ENCODE measurements around the gene FOXD2.

FOXD2 gene

DNA sequence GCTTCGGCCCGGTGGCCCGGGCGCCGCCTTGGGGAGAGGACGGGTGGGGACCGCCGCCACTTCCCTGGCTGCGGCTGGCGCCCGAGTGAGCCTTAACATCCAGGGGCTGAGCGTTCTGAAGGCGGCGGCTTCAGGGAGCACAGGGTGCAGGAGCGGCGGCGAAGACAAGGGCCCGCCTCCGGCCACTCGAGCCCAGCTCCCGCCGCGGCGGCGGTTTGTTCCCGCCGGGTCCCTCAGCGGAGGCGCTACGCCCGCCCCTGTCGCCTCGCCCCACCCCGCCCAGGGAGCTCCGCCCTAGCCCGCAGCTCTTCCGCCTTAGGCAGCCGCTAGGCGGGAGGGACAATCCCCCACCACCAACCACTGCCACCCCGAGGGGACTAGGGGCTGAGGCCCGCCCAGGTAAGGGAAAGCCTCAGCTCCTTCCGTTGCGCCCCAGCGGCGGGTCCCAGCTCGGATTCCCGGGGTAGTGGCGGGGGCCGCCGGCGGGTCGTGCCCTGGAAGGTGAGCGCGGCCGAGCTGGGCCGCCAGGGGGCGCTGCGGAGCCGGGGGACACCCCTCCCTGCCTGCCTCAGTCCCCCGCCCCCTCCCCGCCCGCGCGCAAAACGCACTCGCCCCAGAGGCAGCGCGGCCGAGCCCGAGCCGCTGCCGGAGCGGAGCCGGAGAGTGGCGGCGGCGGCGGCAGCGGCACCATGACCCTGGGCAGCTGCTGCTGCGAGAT lies at the start of gene FOXD2:
TSS of gene FOXD2 (plus strand) at position 598 of the 718 bp plus-strand sequence. CDS start at position 690, 92 bp downstream.
- DNase-seq (ENCODE audit: low read depth), result peak; percentile 91

DNA sequence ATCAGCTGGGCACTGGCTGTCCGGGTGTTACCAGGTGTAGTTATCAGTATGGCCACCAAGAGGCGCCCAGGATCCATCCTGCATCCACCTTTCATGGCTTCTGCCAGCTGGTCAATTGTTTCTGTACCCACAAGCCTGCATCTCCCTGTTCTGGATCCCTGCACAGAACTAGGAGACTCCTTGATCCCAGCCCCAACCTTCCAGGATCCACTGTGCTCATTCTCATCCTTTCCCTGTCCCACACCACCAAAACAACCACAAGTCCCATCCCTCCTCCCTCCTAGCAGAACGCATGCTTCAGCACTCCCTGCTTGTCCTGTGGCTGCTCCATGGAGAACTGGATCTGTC lies 49.0 kb upstream of the FOXD2 start:
- DNase-seq (ENCODE audit: low read depth), result peak; percentile 37

DNA sequence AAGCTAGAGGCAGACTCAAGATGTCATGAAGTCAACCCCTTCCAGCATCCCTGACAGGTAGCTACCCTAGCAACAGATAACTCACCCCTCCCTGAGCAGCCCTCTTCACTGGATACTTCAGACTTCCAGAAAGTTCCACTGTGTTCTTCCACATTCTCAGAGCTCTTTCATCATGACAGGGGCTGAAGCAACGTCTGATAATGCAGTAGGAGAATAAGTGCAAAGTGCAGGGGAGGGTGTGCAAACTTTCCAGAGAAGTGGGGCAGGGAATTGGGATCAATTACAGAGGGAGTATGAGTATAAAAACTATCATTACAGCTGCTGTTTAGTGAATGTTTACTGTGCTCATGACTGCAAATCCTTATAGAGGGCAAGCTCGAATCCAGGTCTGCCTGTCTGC lies 48.1 kb upstream of the FOXD2 start:
- DNase-seq (ENCODE audit: low read depth), result no peak

DNA sequence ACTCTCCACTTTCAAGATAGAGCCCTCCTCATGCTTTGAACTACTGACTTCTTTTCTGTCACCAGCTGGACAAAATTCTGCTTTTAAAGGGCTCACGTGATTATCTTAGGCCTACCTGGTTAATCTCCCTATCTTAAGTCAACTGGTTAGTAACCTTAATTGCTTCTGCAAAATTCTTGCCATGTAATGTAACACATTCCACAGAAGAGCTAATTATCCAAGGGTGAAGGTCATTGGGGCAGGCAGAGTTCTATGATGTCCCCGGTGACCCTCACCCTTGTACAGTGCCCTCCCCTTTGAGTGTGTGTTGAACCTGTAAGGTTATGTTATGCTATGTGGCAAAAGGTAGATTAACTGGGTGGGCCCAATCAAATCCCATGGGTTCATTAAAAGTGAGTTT lies 47.0 kb upstream of the FOXD2 start:
- no peak for DNase-seq (ENCODE audit: low read depth)

DNA sequence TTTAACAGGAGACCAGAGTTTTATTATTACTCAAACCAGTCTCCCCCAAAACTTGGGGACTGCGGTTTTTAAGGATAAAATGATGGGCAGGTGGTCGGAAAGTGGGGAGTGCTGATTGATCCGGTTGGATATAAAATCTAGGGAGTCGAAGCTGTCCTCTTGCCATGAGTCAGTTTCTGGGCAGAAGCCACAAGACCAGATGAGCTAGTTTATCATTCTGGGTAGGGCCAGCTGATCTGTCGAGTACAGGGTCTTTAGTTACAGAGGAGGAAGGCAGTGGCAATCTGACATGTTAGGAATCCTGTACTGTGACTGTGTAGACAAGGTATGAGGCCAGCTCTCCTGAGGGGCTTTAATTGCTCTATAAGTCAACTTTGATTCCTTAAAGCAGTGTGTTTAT lies 44.7 kb upstream of the FOXD2 start:
- no peak for DNase-seq (ENCODE audit: low read depth)

DNA sequence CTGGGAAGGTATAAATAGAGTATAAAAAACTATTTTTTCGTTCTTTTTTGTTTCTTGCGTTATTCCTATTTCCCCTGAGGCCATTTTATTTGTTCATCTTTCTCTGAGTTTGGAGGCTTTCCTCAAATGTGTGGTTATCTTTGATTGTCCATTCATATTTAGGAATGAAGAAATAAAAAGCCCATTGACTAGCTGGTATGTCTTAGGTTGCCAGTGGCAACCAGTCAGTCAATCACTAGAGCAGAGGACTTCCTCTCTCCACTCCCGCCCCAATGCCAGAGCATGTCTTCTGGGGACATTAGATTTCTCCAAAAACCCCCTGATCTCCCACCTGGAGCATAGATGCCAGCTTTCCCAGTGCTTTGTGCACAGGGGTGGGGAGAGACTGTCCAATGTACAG lies 42.4 kb upstream of the FOXD2 start:
- DNase-seq (ENCODE audit: low read depth), result no peak

DNA sequence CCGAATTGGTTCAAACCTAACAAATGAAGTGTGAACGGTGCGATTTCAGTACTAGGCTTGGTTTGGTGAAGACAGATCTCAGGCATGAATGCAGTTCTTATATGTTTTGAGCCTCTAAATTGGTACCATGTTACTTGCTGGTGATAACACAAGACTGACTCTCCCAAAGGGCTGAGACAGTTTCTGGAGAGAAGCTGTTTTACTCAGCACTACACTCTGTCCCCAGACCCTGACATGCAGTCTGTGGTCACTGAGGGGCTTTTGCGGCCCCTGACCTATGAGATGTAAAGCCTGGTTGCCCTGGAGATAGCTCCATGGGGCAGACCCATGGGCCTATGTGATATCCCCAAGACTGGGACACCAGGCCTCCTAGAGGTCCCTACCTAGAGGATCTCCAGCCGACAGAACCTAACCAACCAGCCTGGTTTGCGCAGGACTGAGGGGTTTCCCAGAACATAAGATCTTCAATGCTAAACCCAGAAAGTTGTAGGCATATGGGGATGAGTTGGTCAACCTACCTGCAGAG lies 41.1 kb upstream of the FOXD2 start:
- DNase-seq (ENCODE audit: low read depth), result no peak

DNA sequence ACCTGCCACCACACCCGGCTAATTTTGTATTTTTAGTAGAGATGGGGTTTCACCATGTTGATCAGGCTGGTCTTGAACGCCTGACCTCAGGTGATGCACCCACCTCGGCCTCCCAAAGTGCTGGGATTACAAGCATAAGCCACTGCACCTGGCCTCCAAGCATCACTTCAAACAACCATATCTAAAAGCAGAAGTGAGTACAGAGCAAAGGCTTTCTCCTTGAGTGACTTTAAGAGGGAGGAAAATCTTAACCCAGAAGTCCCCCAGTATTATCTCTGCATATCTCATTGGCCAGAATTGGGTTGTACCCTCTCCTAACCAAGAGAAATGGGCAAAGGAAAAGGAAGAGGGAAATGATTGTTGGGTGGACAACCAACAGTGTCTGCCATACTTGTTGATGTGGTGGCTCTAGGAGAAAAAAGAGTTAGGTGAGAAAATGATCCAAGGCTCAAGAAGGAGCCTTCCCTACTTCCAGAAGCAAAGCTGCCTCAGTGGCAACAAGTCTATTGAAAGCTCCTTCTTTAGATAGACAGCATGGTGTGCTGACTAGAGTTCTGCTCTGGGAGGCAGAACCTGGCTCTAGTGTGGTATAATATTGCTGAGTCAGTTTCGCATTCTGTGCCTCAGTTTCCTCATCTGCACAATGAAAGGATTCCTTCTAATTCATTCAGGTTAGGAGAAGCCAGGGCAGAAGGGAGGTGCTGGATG lies 38.6 kb upstream of the FOXD2 start:
- DNase-seq (ENCODE audit: low read depth), result no peak

DNA sequence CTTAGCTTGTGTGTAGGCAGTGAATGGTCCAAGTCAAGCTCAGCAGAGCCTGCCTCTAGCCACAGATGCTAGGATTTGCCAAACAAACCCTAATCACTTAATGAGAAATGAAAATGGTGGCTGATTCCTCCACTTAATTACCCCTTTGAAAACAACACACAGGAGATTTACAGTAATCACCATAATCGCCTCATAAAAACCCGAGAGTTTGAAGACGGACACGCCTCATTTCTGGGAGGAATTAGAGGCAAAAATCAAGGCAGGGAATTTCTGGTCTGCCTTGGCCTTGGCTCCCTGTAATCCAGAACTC lies 38.0 kb upstream of the FOXD2 start:
- no peak for DNase-seq (ENCODE audit: low read depth)

DNA sequence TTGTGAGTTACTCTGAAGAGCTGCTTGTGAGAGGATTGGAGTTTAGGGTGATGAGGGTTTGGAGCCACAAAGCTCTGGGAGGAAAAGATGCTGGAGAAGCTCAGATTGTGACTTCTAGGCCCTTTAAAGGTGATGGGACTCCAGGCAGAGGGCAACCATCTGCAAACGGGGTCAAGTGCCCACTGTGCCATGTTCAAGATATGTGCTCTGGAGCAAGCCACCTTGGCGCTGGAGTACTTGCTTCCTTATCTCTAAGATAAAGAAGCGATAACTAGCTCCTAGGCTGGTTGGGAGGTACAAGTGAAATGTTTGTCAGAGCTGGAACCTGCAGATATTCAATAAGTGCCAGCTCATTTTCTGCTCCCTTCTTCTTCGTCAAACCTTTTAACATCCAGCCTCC lies 36.1 kb upstream of the FOXD2 start:
- no peak for DNase-seq (ENCODE audit: low read depth)

DNA sequence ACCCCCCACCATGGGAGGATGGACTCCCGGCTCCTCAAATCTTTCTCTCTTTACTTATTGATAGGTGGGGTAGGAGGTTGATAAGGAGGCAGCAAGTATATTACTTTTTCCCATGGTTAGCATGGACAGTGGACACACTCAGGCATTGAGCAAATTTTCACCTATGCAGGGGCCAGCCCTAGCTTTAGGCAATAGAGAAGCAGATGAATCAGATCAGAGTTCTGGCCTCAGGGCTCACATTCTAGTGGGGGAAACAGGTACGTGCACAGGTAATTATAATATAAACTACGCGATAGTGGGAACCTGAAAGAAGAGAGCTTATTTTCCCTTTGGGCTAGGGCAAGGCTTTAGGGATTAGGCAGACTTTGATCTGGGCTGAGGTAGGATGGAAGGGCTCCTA lies 35.3 kb upstream of the FOXD2 start:
- no peak for DNase-seq (ENCODE audit: low read depth)

DNA sequence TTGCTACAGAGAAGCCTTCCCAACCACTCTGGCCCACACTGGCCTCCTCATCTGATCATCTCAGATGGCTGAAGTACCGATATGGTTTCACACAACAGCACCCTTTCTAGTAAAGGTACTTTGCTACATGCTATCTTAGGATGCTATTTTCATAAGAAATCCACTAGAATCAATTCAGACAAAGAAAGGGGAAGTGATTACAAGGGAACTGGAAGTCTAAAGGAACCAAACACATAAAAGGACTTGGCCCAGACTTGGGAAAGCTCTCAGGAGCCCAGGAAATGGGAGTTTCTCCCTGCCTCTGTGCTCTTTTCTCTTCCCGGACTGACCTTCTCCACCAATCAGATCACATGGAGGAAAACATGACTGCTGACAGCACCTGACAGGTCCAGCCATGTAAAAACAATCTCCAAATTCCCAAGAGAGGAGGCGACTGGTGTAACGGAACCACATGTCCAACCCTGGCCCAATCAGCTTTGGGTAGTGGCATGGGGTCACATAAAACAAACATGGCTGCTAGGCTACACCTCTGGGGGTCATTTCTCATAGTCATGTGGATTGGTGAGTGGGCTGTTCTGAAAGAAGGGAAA lies 34.4 kb upstream of the FOXD2 start:
- no peak for DNase-seq (ENCODE audit: low read depth)

DNA sequence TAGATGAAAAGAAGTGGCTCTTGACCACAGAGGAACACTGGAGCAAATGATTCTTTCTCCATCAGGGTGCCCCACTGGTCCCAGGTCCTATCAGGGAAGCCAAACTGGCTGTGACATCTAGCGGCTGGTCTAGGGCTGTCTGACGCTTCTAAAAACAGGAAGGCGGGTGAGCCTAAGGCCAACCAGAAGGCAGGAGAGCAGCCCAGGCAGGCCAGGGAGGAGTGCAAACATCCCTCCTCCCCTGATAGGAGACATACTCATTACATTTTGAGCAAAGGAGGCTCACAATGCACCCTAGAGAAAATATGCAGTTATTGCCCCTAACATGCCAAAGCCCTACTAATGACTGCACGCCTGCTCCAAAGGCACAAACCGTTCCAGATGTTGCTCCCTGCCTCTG lies 32.1 kb upstream of the FOXD2 start:
- no peak for DNase-seq (ENCODE audit: low read depth)

DNA sequence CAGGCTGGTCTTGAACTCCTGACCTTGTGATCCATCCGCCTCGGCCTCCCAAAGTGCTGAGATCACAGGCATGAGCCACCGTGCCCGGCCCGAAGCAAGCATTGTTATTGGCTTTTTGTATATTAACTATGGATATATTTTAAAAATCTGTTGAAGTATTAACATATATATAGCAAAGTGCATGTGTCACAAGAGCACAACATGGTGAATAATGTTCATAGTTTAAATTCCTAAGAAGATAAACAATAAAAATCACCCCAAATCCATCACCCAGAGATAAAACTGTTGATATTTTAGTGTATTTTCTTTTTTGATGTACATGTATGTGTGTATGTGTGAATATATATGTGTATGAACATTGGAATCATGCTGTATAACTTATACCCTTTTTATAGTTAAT lies 30.9 kb upstream of the FOXD2 start:
- DNase-seq (ENCODE audit: low read depth), result no peak

DNA sequence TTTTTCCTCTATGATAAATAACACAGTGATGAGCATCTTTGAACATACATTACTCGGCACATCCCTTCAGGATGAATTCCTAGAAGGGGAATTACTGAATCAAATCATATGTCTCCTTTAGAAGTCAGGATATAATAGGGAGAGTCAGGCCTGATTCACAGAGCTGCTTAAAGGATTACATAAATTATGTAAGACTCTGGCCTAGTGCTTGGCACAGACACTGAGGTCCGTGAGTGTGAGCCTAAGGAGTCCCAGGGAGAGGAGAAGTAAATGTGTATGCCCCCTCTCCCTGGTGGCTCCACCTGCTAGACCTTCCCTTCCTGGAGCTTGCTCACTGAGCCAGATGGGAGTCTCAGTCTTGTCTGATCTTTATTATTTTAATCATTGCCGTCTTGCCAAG lies 30.4 kb upstream of the FOXD2 start:
- DNase-seq (ENCODE audit: low read depth), result no peak

DNA sequence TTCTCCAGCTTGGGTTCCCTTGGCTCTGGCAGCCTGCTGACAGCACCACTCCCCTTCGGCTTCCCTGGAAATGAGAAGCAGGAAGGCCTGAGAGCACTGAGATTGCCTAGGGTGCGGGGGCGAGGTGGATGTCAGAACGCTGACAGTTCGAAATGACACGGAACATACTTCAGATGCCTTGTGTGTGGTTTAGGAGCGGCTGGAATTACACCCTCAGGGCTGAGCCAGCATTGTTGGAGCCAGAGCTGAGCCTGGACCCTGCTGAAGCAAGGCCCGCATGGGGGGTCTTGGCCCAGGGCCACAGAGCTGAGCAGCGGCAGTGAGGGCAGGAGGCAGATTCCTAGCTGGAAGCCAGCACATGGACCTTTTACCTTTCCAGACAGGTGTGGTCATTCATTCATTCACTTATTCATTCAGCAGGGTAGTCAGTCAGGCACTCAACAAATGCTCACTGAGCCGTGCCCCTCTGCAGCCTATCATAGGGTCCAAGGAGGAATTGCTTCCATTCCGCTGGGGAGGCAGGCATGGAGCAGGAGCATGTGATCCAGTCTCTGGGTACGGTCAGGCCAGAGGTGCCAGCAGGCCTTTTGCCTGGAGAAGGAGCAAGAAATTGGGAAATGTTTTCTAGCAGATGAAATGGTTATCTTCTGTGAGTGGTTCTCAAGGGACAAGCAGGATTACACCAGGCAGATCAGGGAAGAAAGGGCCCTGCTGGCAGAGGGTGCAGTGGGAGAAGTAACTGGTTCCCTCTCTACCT lies 28.4 kb upstream of the FOXD2 start:
- DNase-seq (ENCODE audit: low read depth), result no peak

DNA sequence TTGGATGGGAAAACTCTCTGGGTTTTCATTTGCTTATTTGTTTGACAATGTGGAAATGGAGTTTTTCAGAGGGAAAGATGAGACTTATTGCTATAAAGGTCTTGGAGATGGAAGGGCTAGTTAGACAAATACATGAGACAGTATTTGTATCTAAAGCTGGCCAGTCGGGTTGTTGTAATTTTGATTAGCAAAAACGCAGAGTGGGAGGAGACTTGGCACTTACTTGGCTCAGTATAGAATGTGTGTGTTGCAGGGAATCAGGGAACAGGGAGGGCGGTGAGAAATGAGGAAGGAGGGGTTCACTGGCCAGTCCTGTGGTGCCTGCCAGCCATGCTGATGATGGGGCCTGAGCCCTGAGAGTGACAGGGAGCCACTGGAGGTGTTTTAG lies 27.8 kb upstream of the FOXD2 start:
- DNase-seq (ENCODE audit: low read depth), result no peak

DNA sequence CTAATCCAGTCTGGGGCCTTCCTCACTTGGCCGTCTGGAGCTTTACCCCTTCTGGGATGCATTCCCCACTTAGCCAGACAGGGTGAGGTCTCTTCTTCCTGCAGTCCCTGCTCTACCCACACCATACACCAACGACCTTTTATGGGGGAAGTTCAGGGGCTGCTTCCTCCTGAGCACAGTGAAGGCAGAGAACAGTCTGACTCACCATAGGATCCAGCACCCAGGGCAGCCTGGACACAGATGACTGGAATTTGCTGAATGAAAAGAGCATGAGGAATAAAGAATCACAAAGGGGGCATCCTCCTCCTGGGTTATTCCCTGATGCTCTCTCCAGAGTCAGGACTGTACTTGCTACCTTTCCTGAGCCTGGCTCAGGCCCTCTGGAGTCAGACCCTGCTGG lies 26.4 kb upstream of the FOXD2 start:
- DNase-seq (ENCODE audit: low read depth), result no peak

DNA sequence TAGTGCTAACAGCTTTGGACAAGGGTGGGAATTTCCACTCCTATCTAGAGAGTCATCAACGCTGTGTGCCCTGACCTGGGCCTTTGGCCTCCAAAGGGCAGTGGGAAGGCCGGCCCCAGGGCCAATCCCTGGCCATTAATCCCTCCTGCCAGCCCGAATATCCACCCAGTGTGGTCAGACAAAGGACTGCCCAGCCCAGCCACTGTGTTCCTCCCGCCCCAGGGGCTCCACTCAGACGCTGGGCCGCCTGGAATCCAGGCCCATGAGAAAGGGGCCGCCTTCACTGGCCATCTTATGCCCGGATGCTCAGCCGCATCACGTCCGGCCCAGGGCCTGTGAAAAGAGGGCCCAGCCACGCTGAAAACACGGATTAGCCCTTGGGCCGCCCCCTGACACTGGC lies 25.4 kb upstream of the FOXD2 start:
- no peak for DNase-seq (ENCODE audit: low read depth)

DNA sequence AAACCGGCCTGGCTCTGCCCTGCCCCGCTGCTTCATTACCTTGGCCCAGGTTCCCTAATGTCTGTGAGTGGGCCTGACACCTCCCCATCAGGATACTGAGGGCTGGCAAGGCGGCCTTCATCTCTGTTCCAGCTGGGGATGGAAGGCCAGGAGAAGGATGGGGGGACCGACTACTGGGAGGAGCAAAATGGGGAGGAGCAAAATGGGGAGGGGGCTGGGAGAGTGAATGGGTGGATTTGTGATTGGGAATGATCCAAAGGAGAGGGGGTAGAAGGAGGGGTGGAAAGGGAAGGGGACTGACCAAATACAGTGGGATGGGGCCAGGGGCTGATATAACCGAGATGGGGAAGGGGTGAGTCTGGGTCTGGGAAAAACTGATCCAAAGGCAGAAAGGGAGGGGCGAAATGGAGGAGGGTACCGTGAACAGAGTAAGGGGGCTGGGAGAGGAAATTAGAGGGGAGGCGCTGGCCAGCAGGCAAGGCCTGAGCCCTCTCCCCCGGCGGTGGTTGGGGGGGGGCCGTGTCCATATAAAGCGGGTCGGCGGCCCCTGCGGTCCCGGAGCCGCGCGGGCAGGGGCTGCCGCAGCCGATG lies 22.0 kb upstream of the FOXD2 start, which contains the start of gene FOXE3:
TSS of gene FOXE3 (plus strand) at position 558 of the 591 bp plus-strand sequence. CDS start at position 589, 31 bp downstream.
- DNase-seq (ENCODE audit: low read depth), result no peak

DNA sequence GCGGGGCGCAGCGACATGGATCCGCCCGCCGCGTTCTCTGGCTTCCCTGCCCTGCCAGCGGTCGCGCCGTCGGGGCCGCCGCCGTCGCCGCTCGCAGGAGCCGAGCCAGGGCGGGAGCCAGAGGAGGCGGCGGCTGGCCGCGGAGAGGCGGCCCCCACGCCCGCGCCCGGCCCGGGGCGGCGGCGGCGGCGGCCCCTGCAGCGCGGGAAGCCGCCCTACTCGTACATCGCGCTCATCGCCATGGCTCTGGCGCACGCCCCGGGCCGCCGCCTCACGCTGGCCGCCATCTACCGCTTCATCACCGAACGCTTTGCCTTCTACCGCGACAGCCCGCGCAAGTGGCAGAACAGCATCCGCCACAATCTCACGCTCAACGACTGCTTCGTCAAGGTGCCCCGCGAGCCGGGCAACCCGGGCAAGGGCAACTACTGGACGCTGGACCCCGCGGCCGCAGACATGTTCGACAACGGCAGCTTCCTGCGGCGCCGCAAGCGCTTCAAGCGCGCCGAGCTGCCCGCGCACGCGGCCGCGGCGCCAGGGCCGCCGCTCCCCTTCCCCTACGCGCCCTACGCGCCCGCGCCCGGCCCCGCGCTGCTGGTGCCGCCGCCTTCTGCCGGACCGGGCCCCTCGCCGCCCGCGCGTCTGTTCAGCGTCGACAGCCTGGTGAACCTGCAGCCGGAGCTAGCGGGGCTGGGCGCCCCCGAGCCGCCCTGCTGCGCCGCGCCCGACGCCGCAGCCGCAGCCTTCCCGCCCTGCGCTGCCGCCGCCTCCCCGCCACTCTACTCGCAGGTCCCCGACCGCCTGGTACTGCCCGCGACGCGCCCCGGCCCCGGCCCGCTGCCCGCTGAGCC lies 21.3 kb upstream of the FOXD2 start:
- DNase-seq (ENCODE audit: low read depth), result no peak

Measured in activated T-cell treated with anti-CD3 and anti-CD28 coated beads for 48 hours (primary cell).